Astrocyte (in vitro differentiated cells and primary cell): Measurements from ENCODE around the gene TTC31. TPM values are rescaled to one million over a fixed set of nuclear protein-coding genes. Genes with fewer than 3 reads are reported as not detected.

Source experiments
- DNase-seq: peaks from one replicate; pipeline ENCODE4 v3.0.0-alpha.2; 2010; ENCODE audit warnings: low read depth
- FAIRE-seq: peaks from 2 replicates; lab custom pipeline; 2011; peaks lifted over from hg19 to GRCh38; lab: Jason Lieb, UNC
- H2AFZ ChIP-seq: 2 replicates; pipeline ENCODE4 v1.6.0; 2012; ENCODE audit warnings: low read depth, low read length, inconsistent platforms
- H3K27ac ChIP-seq: 2 replicates; pipeline ENCODE4 v1.5.1; 2011; ENCODE audit warnings: low read depth, low read length, inconsistent platforms
- H3K27me3 ChIP-seq: 2 replicates; pipeline ENCODE4 v1.6.0; 2011; ENCODE audit warnings: low read length, inconsistent platforms; ENCODE audit not compliant: insufficient read depth
- H3K36me3 ChIP-seq: 2 replicates; pipeline ENCODE4 v1.5.1; 2011; ENCODE audit warnings: low read length, inconsistent platforms; ENCODE audit not compliant: insufficient read depth
- H3K4me1 ChIP-seq: 2 replicates; pipeline ENCODE4 v1.5.1; 2011; ENCODE audit warnings: low read length, inconsistent platforms; ENCODE audit not compliant: insufficient read depth
- H3K4me2 ChIP-seq: 2 replicates; pipeline ENCODE4 v1.6.0; 2012; ENCODE audit warnings: low read length, inconsistent platforms
- H3K4me3 ChIP-seq: 2 replicates; pipeline ENCODE4 v1.5.1; 2011; ENCODE audit warnings: low read depth, mild to moderate bottlenecking, low read length, inconsistent platforms; ENCODE audit not compliant: insufficient read depth
- H3K79me2 ChIP-seq: 2 replicates; pipeline ENCODE4 v1.6.0; 2012; ENCODE audit warnings: mild to moderate bottlenecking, low read length, inconsistent platforms; ENCODE audit not compliant: insufficient read depth
- H3K9ac ChIP-seq: 2 replicates; pipeline ENCODE4 v1.6.0; 2012; ENCODE audit warnings: mild to moderate bottlenecking, low read length, inconsistent platforms
- H3K9me3 ChIP-seq: 2 replicates; pipeline ENCODE4 v1.5.1; 2012; ENCODE audit warnings: low read depth, mild to moderate bottlenecking, low read length, inconsistent platforms; ENCODE audit not compliant: insufficient read depth
- H4K20me1 ChIP-seq: 2 replicates; pipeline ENCODE4 v1.6.0; 2012; ENCODE audit warnings: low read length, inconsistent platforms; ENCODE audit not compliant: insufficient read depth
- H3K27ac Mint-ChIP-seq: one replicate; pipeline ENCODE4 v1.8.0; 2021; ENCODE audit warnings: mild to moderate bottlenecking, mixed read lengths; ENCODE audit not compliant: unreplicated experiment
- H3K27me3 Mint-ChIP-seq: one replicate; pipeline ENCODE4 v1.8.0; 2021; ENCODE audit warnings: low read depth, mixed read lengths; ENCODE audit not compliant: unreplicated experiment
- H3K36me3 Mint-ChIP-seq: one replicate; pipeline ENCODE4 v1.8.0; 2021; ENCODE audit warnings: low read depth, mixed read lengths; ENCODE audit not compliant: unreplicated experiment
- H3K4me1 Mint-ChIP-seq: one replicate; pipeline ENCODE4 v1.8.0; 2021; ENCODE audit warnings: low read depth, mixed read lengths; ENCODE audit not compliant: unreplicated experiment
- H3K4me3 Mint-ChIP-seq: one replicate; pipeline ENCODE4 v1.8.0; 2021; ENCODE audit warnings: mild to moderate bottlenecking, moderate library complexity, mixed read lengths; ENCODE audit not compliant: unreplicated experiment
- H3K9me3 Mint-ChIP-seq: one replicate; pipeline ENCODE4 v1.8.0; 2021; ENCODE audit warnings: mild to moderate bottlenecking, mixed read lengths; ENCODE audit not compliant: unreplicated experiment
- CTCF ChIP-seq: IDR thresholded peaks from 2 replicates; pipeline ENCODE4 v1.5.1; 2011; ENCODE audit warnings: low read depth, mild to moderate bottlenecking, inconsistent platforms, low read length, moderate library complexity; ENCODE audit not compliant: insufficient read depth
- EZH2 ChIP-seq: IDR thresholded peaks from 2 replicates; pipeline ENCODE4 v1.6.1; 2012; ENCODE audit warnings: mild to moderate bottlenecking, low read length, inconsistent platforms; ENCODE audit not compliant: insufficient read depth
- total RNA-seq: library from RNA; stranded (reverse); gene quantifications from 2 replicates; pipeline ENCODE4 v1.2.1, GENCODE V29; 2021

Gene TTC31
- total RNA-seq, 1 donor from 2014 or later = 12.0 TPM

- peaks cover 3% of the 10 kb centered on the region for H3K36me3 Mint-ChIP-seq
- H3K27me3 Mint-ChIP-seq = no peaks in the 10 kb centered on the region
- FAIRE-seq (no peak), DNase-seq (no peak)
- peaks cover 17% of the 10 kb centered on the region for H3K4me1 ChIP-seq
- H3K79me2 ChIP-seq = peaks cover 52% of the 10 kb centered on the region
- no peak overlapping the region for H3K4me3 ChIP-seq
- H3K27ac Mint-ChIP-seq = no peak overlapping the region
- no peak overlapping the region for H3K9ac ChIP-seq
- no peak overlapping the region for H3K4me2 ChIP-seq
- no peak overlapping the region for H2AFZ ChIP-seq
- H4K20me1 ChIP-seq = peaks cover 16% of the 10 kb centered on the region
- H3K9me3 Mint-ChIP-seq = no peaks in the 10 kb centered on the region
- no peaks in the 10 kb centered on the region for H3K27me3 ChIP-seq
- H3K4me3 Mint-ChIP-seq = no peak overlapping the region
- no peaks in the 10 kb centered on the region for H3K9me3 ChIP-seq
- no peak overlapping the region for H3K27ac ChIP-seq
- TF ChIP-seq CTCF (no peak), EZH2 (no peak)
- H3K36me3 ChIP-seq = peaks cover 4% of the 10 kb centered on the region
- peaks cover 20% of the 10 kb centered on the region for H3K4me1 Mint-ChIP-seq
Measured at GRCh38 chr2:74461187-74462053, 21.5 kb upstream of the TTC31 start.

GRCh38 chr2:74462054-74462785 lies 20.7 kb upstream of the TTC31 start:
- H3K9me3 Mint-ChIP-seq = no peaks in the 10 kb centered on the region
- no peaks in the 10 kb centered on the region for H3K27me3 Mint-ChIP-seq
- Histone ChIP-seq H3K9me3 (no peaks in the 10 kb centered on the region), H2AFZ (no peak overlapping the region), H3K4me2 (no peak overlapping the region), H3K27me3 (no peaks in the 10 kb centered on the region), H3K4me1 (peaks cover 11% of the 10 kb centered on the region), H3K4me3 (no peak overlapping the region), H3K9ac (no peak overlapping the region), H3K79me2 (peaks cover 50% of the 10 kb centered on the region), H4K20me1 (peaks cover 16% of the 10 kb centered on the region), H3K36me3 (peaks cover 4% of the 10 kb centered on the region), H3K27ac (no peak overlapping the region)
- H3K27ac Mint-ChIP-seq = peak overlapping the region; percentile 26
- peaks cover 3% of the 10 kb centered on the region for H3K36me3 Mint-ChIP-seq
- DNase-seq (no peak), FAIRE-seq (no peak)
- peak overlapping the region; percentile 20 for H3K4me3 Mint-ChIP-seq
- TF ChIP-seq CTCF (no peak), EZH2 (no peak)
- H3K4me1 Mint-ChIP-seq = peaks cover 18% of the 10 kb centered on the region

GRCh38 chr2:74462786-74463105 lies 20.1 kb upstream of the TTC31 start:
- FAIRE-seq = no peak
- H3K9me3 Mint-ChIP-seq = no peaks in the 10 kb centered on the region
- no peak for TF ChIP-seq EZH2
- TF ChIP-seq CTCF = no peak
- no peaks in the 10 kb centered on the region for H3K27me3 Mint-ChIP-seq
- H3K4me3 Mint-ChIP-seq = peak overlapping the region; percentile 96
- Histone ChIP-seq H3K4me3 (no peak overlapping the region), H3K27me3 (no peaks in the 10 kb centered on the region), H3K9me3 (no peaks in the 10 kb centered on the region), H3K27ac (no peak overlapping the region), H2AFZ (no peak overlapping the region), H3K4me2 (peak overlapping the region; percentile 45), H3K79me2 (peaks cover 50% of the 10 kb centered on the region), H4K20me1 (peaks cover 16% of the 10 kb centered on the region), H3K9ac (no peak overlapping the region), H3K36me3 (peaks cover 4% of the 10 kb centered on the region), H3K4me1 (peaks cover 11% of the 10 kb centered on the region)
- peaks cover 3% of the 10 kb centered on the region for H3K36me3 Mint-ChIP-seq
- H3K27ac Mint-ChIP-seq = peak overlapping the region; percentile 26
- H3K4me1 Mint-ChIP-seq = peaks cover 18% of the 10 kb centered on the region
- no peak for DNase-seq
